DOHH2 (cell line): ENCODE data around the gene FREM2.

ENCODE experiments used
- H3F3A ChIP-seq: fragments of 200-600 bp; sonication (generic), shearing (Covaris generic); 2 replicates; pipeline ENCODE4 v1.6.0; 2016; ENCODE audit warnings: antibody characterized with exemption, mild to moderate bottlenecking; ENCODE audit not compliant: control insufficient read depth, insufficient read depth
- H3K27ac ChIP-seq: fragments of 200-600 bp; sonication (generic); 2 replicates; pipeline ENCODE4 v1.5.1; 2014; ENCODE audit warnings: low read depth, mild to moderate bottlenecking, low read length, moderate library complexity
- H3K27me3 ChIP-seq: fragments of 200-600 bp; sonication (generic); 2 replicates; pipeline ENCODE4 v1.6.1; 2014; ENCODE audit warnings: mild to moderate bottlenecking, low read length, mixed read lengths; ENCODE audit not compliant: control insufficient read depth
- H3K36me3 ChIP-seq: fragments of 200-600 bp; sonication (generic); 2 replicates; pipeline ENCODE4 v1.6.1; 2014; ENCODE audit warnings: mild to moderate bottlenecking, low read length, moderate library complexity, mixed read lengths; ENCODE audit not compliant: control insufficient read depth
- H3K4me1 ChIP-seq: fragments of 200-600 bp; sonication (generic); 2 replicates; pipeline ENCODE4 v1.6.1; 2014; ENCODE audit warnings: mild to moderate bottlenecking, low read length, mixed read lengths; ENCODE audit not compliant: control insufficient read depth
- H3K4me2 ChIP-seq: fragments of 200-600 bp; sonication (generic); 2 replicates; pipeline ENCODE4 v1.6.0; 2014; ENCODE audit warnings: mild to moderate bottlenecking, low read length, moderate library complexity
- H3K4me3 ChIP-seq: fragments of 200-600 bp; sonication (generic); 2 replicates; pipeline ENCODE4 v1.5.1; 2014; ENCODE audit warnings: mild to moderate bottlenecking, low read length, mixed read lengths
- H3K79me2 ChIP-seq: fragments of 200-600 bp; sonication (generic); 2 replicates; pipeline ENCODE4 v1.6.1; 2014; ENCODE audit warnings: mild to moderate bottlenecking, low read length, mixed read lengths; ENCODE audit not compliant: control insufficient read depth
- H3K9me2 ChIP-seq: fragments of 200-600 bp; sonication (generic); replicated peaks from 2 replicates; pipeline ENCODE4 v1.6.1; 2014; ENCODE audit warnings: mild to moderate bottlenecking, low read length, mixed read lengths; ENCODE audit not compliant: control insufficient read depth
- H3K9me3 ChIP-seq: fragments of 200-600 bp; sonication (generic); 2 replicates; pipeline ENCODE4 v1.6.1; 2014; ENCODE audit warnings: antibody characterized with exemption, low read length, mixed read lengths; ENCODE audit not compliant: control insufficient read depth, insufficient read depth
- H4K20me1 ChIP-seq: fragments of 200-600 bp; sonication (generic); 2 replicates; pipeline ENCODE4 v1.6.0; 2014; ENCODE audit warnings: low read depth, mild to moderate bottlenecking, antibody characterized with exemption, low read length, moderate library complexity; ENCODE audit not compliant: control insufficient read depth, insufficient read depth
- EZH2phosphoT487 ChIP-seq: fragments of 200-600 bp; sonication (generic); IDR thresholded peaks from 2 replicates; pipeline ENCODE4 v1.6.1; 2017; ENCODE audit warnings: borderline replicate concordance, mild to moderate bottlenecking, antibody characterized with exemption, low read length, moderate library complexity, mixed read lengths
- TF ChIP-seq, protein P1 (sequence below): fragments of 200-600 bp; sonication (generic); IDR thresholded peaks from one replicate; pipeline ENCODE4 v1.5.1; 2014; ENCODE audit warnings: antibody characterized with exemption, mild to moderate bottlenecking, low read depth, low read length; ENCODE audit not compliant: poor library complexity, severe bottlenecking

The FREM2 gene

DNA sequence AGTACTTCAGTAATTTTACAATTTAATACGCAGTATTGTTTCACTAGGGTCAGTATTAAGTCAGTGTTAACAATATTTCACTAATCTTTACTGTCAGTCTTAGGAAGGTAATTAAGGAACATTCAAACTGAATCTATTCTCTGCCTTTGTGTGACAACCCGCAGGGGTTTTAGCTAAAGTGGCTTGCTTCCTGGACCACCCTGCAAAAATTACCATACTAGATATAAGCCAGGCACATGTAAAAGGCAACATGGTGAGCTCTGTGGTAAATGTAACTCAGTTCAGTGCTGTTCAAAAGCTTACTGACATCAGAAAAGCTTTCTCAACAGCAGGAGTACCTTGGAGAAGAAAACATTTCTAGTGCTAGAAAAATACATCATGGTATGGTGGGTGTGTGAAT lies 116.7 kb downstream of the FREM2 start:
- Histone ChIP-seq H3K4me2 (no peak overlapping the region), H3K79me2 (no peaks in the 10 kb centered on the region), H3K27ac (no peak overlapping the region), H4K20me1 (no peaks in the 10 kb centered on the region), H3K9me3 (no peaks in the 10 kb centered on the region; the same call in 1 of the 2 replicates), H3K4me1 (no peaks in the 10 kb centered on the region), H3K9me2 (no peaks in the 10 kb centered on the region), H3K27me3 (no peaks in the 10 kb centered on the region), H3K4me3 (no peak overlapping the region), H3K36me3 (no peaks in the 10 kb centered on the region), H3F3A (no peaks in the 10 kb centered on the region)
- TF ChIP-seq EZH2phosphoT487 = no peak
- TF ChIP-seq, protein P1, sequence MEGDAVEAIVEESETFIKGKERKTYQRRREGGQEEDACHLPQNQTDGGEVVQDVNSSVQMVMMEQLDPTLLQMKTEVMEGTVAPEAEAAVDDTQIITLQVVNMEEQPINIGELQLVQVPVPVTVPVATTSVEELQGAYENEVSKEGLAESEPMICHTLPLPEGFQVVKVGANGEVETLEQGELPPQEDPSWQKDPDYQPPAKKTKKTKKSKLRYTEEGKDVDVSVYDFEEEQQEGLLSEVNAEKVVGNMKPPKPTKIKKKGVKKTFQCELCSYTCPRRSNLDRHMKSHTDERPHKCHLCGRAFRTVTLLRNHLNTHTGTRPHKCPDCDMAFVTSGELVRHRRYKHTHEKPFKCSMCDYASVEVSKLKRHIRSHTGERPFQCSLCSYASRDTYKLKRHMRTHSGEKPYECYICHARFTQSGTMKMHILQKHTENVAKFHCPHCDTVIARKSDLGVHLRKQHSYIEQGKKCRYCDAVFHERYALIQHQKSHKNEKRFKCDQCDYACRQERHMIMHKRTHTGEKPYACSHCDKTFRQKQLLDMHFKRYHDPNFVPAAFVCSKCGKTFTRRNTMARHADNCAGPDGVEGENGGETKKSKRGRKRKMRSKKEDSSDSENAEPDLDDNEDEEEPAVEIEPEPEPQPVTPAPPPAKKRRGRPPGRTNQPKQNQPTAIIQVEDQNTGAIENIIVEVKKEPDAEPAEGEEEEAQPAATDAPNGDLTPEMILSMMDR = no peak

DNA sequence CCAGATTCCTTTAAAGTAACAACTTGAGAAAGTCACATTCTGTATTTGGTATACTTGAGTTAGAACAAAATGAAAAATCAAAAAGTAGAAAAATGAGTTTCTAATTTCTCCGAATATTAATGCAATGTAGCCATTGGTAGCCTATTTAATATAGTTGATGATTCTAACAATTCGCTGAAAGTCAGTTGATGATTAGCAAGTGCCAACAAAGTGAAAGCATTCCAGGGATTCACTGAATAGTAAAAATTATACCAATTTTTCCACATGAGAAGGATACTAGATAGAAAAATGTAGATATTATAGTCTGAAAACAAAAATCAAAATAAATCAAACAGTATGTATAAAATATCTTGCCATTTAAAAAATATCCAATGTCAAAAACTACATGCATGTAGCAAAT lies 117.2 kb downstream of the FREM2 start:
- H3K27ac ChIP-seq = no peak overlapping the region
- no peaks in the 10 kb centered on the region for H4K20me1 ChIP-seq
- no peaks in the 10 kb centered on the region for H3K9me2 ChIP-seq
- no peaks in the 10 kb centered on the region for H3K79me2 ChIP-seq
- no peaks in the 10 kb centered on the region for H3F3A ChIP-seq
- no peak overlapping the region for H3K4me3 ChIP-seq
- no peak overlapping the region for H3K4me2 ChIP-seq
- no peaks in the 10 kb centered on the region; the same call in 1 of the 2 replicates for H3K9me3 ChIP-seq
- TF ChIP-seq, protein P1 = no peak
- TF ChIP-seq EZH2phosphoT487 = no peak
- H3K4me1 ChIP-seq = no peaks in the 10 kb centered on the region
- no peaks in the 10 kb centered on the region for H3K27me3 ChIP-seq
- H3K36me3 ChIP-seq = no peaks in the 10 kb centered on the region

DNA sequence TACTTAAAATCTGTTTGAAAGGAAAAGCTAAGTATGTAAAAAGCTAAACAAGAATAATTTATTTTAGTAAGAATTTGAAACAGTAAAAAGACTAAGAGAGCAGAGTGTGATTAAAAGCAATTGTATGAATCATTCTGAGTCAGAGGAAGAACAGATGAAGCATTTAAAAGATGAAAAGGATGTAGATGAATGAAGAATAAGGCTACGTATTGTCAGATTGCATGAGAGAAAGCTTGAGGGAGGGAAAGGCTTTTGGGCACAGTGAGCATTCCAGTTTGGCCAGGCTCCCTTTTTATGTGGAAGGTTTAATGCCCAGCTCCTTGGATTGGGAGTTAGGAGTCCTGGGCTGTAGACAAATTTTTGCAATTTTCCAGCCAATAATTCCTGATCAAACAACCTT lies 117.7 kb downstream of the FREM2 start:
- no peaks in the 10 kb centered on the region for H3F3A ChIP-seq
- no peak overlapping the region for H3K4me3 ChIP-seq
- H4K20me1 ChIP-seq = no peaks in the 10 kb centered on the region
- H3K27ac ChIP-seq = no peak overlapping the region
- no peaks in the 10 kb centered on the region for H3K79me2 ChIP-seq
- no peaks in the 10 kb centered on the region for H3K4me1 ChIP-seq
- no peaks in the 10 kb centered on the region; the same call in 1 of the 2 replicates for H3K9me3 ChIP-seq
- H3K9me2 ChIP-seq = no peaks in the 10 kb centered on the region
- TF ChIP-seq, protein P1 = no peak
- H3K36me3 ChIP-seq = no peaks in the 10 kb centered on the region
- H3K4me2 ChIP-seq = no peak overlapping the region
- no peaks in the 10 kb centered on the region for H3K27me3 ChIP-seq

DNA sequence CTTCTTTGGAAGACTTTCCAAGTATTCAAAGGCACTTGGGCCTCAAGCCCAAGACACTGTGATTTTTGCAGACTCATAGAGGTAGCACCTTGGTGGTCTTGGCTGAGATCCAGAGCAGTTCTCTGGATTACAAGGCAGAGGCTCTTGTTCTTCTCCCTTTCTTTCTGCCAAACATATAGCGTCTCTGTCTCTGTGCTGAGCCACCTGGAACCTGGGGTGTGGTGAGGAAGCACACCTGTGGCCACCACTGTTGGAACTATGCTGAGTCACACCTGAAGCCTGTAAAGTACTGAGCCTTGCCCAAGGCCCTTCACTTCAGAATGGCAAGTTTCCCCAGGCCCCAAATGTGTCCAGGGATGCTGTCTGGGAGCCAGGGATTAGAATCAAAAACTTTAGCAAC lies 127.5 kb downstream of the FREM2 start:
- H3F3A ChIP-seq = no peaks in the 10 kb centered on the region
- H3K4me3 ChIP-seq = no peak overlapping the region
- no peaks in the 10 kb centered on the region; the same call in none of the 2 replicates for H3K9me3 ChIP-seq
- no peak overlapping the region for H3K4me2 ChIP-seq
- H3K27ac ChIP-seq = no peak overlapping the region
- H3K4me1 ChIP-seq = no peaks in the 10 kb centered on the region
- no peak for TF ChIP-seq EZH2phosphoT487
- TF ChIP-seq, protein P1 = no peak
- H3K79me2 ChIP-seq = no peaks in the 10 kb centered on the region
- no peaks in the 10 kb centered on the region for H3K9me2 ChIP-seq
- H3K36me3 ChIP-seq = no peaks in the 10 kb centered on the region
- no peaks in the 10 kb centered on the region for H4K20me1 ChIP-seq
- no peaks in the 10 kb centered on the region for H3K27me3 ChIP-seq
